ENCODE measurements around the gene HIPK2. TPM values are rescaled to one million over a fixed set of nuclear protein-coding genes. Genes with fewer than 3 reads are reported as not detected.
A peak's percentile ranks its signal among the peaks of the same experiment; 100 is the strongest.

The HIPK2 gene
- total RNA-seq, 1 donor from 2014 or later = 186 TPM

DNA sequence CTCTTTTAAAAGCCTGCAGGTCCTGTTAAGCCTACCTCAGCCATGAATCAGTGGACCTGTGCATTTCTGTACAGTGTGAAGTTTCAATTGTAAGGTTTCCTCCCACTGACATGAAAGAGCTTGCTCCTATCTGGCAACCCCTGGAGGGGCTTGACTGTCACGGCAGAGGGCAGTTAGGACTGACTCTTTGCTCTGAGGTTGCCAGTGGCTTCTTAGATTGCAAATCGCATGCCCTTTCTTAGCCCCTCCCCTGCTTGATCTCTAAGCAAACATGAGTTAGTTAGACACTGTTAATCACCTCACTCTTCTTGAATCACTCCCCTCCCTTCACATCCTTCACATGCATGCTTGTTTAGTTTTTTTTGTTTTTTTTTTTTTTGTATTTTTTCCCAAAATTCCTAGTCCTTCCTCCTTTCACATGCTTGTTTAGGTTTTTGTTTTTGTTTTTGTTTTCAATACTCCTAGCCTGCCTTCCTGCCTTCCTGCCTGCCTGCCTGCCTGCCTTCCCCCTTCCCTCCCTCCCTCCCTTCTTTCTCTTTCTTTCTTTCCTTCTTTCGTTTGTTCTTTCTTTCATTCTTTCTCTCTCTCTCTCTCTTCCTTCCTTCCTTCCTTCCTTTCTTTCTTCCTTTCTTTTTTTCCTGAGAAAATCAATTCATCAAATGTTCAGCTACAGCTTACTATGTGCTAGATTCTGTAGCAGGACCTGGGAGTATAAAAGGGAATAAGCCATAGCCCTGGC is 6.0 kb upstream of the HIPK2 start:
- DNase-seq (ENCODE audit: low read depth) = peak; percentile 63

DNA sequence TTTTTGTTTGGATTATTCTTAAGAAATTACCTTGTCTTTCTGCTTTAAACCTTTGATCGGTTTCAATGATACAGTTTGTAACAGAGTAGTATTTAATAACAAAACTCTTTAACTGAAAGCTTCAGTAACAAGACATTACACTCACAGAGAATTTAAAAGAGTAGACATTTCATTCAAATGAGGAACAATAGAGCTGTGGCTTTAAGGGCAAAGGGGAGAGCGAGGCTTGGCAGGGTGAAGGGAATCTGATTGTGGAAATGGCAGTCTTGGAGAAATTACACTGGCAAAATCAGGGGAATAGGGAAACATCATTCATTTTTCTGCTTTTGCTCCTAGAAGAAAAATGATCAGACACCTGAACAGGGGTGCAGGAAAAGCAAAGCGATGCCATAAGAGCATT is 5.1 kb upstream of the HIPK2 start:
- peak; percentile 60 for DNase-seq (ENCODE audit: low read depth)

DNA sequence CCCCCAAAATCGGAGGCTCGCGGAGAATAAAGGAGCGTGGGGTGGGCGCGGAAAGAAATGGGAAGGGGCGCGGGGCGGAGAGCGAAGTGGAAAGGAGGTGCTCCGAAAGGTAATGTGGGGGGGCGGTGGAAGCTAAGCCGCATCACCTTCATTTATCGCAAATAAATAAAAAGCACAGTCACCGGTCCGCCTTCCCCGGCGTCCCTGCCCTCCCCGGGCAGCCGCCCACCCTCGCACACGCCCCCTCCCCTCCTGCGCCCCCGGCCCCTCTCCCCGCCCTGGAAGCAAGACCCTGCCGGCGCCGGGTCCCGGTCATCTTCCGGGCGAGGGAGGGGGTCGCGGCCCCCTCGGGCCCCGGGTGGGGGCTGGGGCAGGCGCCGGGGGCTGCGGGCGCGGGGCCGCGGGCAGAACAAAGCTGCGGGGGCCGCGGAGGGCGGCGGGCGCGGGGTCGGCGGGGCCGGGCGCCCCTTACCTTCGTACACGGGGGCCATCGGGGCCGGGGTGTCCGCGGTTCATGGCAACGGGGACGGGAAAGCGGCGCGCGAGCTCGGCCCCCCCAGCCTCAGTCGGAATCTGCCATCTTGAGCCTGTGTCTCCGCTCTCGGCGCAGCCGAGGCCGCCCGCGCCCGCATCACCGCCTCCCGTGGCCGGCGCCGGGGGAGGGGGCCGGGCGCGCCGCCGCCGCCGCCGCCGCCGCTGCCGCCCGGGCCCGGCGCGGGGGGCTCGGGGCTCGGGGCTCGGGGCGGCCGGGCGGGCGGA is 486 bp downstream of the HIPK2 start:
- no peak for DNase-seq (ENCODE audit: low read depth)

DNA sequence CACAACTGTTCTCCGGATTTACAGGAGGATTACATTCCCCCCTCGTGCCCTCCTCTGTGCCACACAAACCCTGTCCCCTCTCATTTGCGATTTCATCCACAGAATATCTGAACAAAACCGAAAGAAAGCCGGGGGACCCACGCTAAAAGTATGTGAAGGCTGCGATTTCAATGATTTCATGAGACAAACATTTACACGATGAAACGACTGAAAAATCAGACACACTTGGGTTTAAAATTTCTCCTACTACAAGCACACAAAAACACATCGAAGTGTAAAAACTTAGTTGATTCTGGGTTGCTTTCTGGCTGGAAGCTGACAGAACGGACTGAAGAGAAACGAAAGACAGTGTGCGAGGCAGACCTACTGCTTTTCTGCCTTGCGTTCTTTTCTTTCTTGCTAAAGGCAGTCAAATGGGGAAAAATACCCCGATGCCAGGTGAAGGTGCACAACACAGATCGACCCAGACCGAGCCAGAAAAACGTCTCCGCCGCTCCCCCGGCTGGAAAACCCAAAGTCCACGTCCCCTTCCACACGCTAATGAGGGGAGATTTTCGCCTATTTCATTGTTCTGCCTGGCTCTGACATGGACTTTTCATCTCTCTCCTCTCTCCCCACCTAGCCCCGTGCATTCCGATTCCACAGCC is 1.2 kb downstream of the HIPK2 start:
- DNase-seq (ENCODE audit: low read depth) = peak; percentile 47

DNA sequence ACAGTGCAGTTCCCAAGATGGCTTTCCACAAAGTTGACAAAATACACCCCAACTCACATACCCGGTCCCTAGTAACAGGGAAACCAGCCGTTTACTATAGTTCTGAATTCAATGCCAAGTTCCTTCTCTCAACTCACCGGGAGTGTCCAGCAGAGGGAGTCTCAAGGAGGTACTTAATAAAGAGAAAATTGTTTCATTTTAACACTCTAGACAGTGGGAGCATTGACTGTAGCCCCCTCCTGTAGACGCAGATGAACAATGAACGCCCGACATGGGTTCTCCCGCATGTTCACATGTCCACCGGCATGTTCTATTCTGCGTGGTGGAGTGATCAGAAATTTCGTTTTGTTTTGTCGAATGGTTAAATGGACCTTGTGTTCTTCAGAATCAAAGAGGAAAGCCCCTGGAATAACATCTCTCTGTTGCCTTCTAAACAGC is 1.9 kb downstream of the HIPK2 start:
- DNase-seq (ENCODE audit: low read depth) = peak; percentile 75

DNA sequence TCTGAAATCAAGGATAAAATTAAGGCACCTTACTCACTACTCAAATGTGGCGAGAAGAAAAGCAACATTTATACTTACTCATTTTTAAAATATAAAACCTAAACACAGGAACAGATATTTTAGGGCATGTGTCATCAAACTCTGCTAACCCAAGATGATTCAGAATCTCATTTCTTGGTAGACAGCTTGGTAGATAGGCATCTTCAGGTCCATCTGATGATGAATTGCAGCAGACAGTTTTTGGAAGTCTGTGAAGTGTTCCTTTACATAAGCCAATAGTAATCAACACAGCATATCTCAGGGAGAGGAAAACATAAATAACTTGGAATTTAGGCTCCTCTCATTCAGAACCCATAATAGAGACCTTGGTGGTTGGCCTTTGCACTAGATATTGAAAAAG is 3.4 kb downstream of the HIPK2 start:
- peak; percentile 55 for DNase-seq (ENCODE audit: low read depth)

DNA sequence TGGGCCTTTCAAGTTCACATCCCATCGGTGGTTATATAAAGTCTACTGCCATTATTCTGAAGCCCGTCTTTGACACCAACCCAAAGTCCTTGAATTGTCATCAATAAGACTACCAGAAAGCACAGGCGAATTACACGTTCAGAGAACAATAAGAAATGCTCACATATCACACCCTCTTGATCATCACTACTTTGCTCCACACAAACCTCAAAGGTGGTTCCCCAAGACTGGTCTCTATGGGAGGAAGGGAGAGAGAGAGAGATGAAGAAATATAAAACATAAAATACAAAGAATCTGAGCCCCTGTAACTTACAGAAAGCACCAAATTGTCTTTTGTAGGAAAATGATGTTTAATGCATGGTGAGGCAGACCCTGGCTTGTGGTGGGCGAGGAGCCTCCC is 4.4 kb downstream of the HIPK2 start:
- DNase-seq (ENCODE audit: low read depth) = no peak

DNA sequence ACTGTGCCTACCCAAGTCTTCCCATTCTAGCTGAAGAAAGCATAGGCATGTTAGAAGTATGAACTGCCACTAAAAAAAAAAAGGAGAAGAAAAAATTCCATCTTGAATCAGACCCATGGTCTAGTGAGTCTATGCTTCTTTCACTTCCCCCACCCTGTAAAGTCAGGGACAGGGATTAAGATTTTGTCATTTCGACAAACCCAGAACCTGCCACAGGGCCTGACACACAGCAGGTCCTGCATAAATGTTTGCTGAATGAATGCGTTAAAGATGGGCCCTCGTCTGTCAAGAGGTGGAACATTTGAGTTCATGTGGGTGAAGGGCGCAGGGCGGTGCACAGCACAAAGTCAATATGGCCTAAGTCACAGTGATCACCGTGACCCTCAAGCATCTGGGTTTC is 4.9 kb downstream of the HIPK2 start:
- DNase-seq (ENCODE audit: low read depth) = no peak

DNA sequence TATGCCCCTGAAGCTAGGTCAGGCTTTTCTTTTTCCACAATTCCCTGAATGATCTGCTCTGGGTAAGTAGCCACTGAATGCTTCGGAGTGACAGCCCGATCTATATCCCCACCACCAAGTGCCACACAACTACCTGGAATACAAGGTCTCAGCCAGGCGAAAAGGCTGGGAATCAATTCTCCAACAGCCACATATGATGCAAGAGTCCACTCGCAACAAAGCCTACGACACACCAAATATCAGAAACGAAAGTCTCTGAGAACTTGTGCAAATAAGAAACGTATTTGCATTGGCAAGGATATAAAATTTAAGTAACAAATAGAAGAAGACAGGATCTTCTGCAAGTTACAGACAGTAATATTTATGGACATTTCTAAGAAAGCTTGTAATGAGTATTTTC is 5.7 kb downstream of the HIPK2 start:
- DNase-seq (ENCODE audit: low read depth) = no peak

DNA sequence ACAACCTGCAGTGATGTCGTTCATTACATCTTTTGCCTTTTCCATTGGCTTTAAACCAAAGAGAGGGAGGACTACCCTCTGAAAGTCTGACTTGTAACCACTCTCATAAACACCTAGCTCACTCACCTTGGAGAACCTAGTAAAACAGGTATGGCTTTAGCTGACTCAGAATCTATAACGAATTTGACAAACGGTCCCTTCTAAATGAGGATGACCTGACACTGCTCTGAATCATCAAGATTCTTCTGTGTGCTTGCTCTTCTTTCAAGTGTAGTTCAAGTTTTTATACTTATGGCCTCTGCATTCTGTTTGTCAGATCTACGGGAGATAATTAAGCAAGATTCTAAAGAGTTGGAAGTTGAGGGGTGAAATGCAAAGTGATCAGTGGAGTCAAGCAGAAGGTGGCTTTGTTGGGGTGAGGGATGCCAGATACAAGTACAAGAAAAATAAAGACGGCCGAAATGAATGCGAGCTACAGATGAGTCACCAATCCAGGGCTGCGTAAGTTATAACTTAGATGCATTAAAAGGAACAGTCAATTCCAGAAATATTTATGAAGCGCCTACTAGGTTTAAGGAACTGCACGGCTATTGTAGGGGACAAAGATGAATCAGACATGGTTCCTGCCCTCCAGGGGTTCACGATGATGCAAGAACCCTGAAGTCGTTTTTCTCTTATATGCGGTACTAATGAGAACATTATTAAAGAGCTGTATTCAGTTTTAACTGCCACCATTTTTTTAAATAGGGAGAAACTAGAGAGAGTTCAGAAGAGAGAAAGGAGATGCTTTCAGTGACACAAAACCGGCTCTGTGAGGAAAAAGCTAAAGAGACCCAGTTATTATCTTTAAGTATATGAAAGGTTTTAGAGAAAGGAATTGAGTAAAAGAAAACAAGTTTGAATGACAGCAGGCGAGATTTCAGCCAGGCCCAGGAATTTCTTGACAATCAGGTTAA is 6.5 kb downstream of the HIPK2 start:
- DNase-seq (ENCODE audit: low read depth) = peak; percentile 85

DNA sequence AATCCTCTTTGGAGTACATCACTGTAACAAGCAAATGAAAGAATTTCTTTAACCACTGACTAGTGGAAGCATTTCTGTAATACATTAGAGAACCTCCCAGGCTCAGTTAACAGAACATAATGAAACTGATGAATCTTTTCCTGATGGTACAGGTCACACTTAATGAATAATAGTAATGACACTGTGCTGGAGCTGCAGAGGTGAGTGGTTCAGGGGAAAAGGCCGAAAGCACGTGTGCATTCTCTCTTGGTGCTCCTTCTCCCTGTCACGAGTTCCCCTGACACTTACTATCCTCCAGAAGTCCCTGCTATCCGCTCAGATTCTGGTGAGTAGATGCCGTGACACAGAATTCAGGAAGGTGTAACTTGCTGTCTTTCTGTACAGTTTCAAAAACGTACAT is 8.0 kb downstream of the HIPK2 start:
- peak; percentile 26 for DNase-seq (ENCODE audit: low read depth)

DNA sequence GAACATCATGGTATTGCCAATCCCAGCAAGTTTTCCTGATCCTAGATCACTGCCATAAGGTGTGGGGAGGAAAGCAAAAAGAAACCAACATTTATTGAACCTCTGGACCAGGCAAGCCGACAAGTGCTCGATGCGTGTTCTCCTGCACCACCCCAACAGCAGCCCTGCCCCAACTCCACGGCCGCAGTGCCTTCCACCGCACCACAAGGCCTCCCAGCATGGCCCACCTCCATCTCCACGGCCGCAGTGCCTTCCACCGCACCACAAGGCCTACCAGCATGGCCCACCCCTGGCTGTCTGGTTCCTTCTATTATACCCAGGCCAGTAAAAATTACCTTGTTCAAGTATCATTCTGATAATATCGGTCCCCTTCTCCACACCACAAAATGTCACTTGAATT is 8.7 kb downstream of the HIPK2 start:
- no peak for DNase-seq (ENCODE audit: low read depth)

DNA sequence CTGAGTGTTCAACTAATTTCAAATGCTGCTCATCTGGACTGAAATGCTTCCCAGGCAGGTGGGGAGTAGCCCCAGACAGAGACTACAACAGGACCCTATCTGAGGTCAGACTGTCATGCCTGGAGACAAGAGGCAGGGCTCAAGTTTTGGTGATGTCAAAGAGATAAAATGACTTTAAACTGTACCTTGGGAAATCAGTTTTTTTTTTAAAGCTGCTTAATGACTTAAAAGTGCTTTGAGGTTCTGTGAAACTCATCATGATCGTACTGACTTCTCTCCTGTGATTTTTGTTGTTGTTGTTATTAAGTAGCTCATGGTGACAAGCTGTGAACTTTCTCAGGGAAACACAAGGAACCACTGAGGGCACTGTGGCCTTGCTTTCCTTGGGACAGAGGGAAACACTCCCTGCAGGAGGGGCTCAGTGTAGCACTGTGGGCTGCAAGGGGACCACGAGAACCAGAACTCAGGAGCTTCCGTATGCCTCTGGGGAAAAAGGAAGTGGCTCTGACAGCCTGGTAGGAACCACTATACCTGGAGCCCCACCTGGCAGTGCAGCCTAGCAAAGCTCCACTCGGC is 9.5 kb downstream of the HIPK2 start:
- peak; percentile 44 for DNase-seq (ENCODE audit: low read depth)

DNA sequence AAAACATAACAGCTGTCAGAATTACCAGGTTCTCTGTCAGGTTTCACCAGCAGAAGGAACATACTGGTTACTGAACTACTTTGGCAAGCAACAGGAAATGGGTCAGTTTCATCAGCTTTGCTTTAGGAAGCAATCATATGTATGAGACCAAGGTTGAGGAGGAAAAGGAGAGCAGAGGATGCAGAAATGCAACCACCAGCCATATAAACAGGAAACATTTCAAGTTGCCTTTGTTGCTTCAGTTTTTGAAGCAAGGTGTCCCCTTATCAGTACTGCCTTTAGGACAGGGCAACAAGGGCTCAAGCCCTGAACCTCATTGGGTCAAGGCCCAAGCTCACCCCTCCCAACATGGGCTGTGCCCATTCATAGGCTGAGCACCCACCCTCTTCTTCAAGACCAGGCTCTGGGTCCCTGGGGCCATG is 10.2 kb downstream of the HIPK2 start:
- DNase-seq (ENCODE audit: low read depth) = no peak

DNA sequence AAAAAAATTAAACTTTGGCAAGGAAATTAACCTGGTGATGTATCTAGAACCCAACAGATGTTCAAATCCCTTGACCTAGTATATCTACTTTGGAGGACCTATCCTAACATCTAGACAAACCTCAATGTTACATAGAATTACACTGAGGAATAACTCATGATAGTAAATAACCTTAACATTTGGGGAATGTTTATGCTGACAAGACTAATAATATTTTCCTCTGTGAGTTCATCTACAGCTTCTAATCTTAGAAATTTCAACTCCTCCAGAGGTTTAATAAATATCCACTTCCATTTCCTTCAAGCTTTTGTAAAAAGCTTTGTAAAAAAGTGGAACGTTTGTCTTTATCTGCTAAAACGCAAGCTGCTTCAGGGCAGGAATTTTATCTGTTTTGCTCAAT is 12.7 kb downstream of the HIPK2 start:
- DNase-seq (ENCODE audit: low read depth) = no peak

DNA sequence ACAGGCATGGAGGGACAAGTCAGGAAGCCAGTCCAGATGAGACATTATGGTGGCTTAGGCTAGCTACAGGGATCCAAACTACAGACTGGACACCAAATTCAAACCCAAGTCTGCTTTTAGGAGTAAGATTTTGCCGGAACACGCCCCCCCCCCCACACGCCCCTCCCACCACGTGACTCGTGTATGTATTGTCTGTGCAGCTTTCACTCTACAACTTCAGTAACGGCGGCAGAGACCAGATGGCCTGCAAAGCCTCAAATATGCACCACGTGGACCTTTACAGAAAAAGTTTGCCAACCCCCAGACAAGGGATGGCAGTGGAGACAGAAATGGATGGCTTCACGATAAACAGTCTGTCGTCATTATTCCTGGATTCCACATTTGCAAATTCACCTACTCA is 14.5 kb downstream of the HIPK2 start:
- no peak for DNase-seq (ENCODE audit: low read depth)

DNA sequence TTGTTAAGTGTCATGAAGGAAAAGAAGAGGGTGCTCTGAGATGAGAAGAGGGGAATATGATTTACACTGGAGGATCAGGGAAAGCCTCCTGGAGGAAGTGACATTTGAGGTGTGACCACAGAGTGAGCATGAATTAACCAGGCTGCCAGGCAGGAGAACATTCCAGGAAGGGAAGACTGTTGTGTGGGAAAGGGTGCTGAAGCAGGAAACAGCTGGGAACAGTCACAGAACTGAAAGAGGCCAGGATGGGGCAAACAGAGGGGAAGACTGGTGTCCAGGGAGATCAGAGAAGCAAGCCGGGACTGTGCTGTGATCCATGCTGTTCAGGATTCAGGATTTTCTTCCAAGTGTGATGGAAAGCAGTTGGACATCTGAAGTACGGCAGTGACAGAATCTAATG is 14.9 kb downstream of the HIPK2 start:
- DNase-seq (ENCODE audit: low read depth) = peak; percentile 88

DNA sequence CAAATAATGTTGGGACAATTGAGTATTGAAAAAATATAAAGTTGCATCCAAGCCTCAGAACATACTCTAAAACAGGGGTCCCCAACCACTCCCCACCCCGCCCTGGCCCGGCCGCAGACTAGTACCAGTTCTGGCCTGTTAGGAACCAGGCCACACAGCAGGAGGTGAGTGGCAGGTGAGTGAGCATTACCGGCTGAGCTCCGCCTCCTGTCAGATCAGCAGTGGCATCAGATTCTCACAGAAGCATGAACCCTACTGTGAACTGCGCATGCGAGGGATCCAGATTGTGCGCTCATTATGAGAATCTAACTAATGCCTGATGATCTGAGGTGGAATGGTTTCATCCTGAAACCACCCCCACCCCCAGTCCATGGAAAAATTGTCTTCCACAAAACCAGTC is 19.4 kb downstream of the HIPK2 start:
- DNase-seq (ENCODE audit: low read depth) = peak; percentile 51

DNA sequence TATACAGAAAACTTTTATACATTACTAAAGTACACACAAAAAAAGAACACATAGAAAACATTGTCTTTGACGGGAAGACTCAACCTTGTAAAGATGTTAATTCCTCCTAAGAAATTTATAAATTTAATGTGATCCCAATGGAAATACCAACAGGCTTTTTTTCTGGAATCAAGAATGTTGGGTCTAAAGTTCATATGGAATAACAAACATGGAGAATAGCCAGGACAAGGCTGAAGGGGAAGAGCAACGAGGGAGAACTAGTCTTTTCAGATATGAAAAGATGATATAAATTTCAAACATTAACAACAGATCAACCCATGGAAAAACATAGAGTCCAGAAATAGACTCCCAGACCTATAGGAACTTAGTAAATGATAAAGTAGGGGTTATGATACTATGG is 19.8 kb downstream of the HIPK2 start:
- no peak for DNase-seq (ENCODE audit: low read depth)

DNA sequence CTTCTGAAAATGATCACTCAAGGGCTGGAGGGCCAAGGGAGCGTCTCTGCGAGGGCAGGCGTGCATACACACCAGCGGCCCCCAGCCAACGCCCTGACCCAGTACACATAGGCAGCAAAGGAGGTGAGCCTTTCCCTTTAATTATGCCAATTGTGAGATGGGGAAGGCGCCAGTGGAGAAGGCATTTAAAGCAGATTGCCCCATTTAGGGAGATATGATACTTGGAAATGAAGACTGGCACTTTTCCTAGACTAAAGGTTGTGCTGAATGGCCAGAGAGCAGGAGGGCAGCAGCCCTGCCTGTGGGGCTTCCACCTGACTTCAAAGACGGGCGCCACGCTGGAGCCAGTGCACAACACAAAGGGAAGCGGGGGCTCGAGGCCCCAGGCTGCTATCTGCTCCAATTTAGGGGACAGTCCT is 24.1 kb downstream of the HIPK2 start:
- no peak for DNase-seq (ENCODE audit: low read depth)

DNA sequence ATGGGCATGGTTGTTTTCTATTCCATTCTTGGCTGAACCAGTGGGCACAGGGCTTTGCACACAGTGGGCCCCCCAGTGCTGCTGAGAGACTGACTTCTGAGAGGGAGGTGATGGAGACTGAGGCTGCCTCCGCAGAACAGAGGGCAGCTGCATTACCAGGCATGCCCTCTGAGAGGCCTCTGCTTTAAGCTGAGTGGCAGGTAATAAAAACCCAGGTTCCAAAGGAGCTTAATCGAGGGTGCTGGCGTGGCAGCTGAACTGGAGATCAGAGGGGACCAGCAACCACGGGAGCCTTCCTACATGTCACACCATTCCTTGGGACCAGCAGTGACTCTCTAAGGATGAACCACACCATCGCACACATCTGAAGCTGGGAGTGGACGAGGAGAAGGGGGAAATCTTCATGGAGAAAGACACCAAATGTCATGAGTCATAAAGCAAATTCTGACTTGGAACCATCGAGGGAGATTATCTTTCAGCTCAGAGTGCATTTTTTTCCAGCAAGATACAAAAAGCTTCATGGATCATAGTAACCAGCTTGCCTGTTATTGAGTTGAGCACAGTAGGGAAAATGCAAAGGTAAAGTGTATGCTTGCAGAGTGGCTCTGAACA is 24.6 kb downstream of the HIPK2 start:
- DNase-seq (ENCODE audit: low read depth) = no peak
